OCI-LY3 (cell line): ENCODE results near the gene ZSCAN31.

Source experiments
- CTCF ChIP-seq: fragments of 200-600, 300-600 bp; sonication (generic); IDR thresholded peaks from 2 replicates; pipeline ENCODE4 v1.5.1; 2014; ENCODE audit warnings: antibody characterized with exemption, low read length, low read depth
- EZH2phosphoT487 ChIP-seq: fragments of 200-600 bp; shearing (Covaris generic); IDR thresholded peaks from 2 replicates; pipeline ENCODE4 v1.6.1; 2018; ENCODE audit warnings: antibody characterized with exemption, mixed run types, low read depth

GRCh38 chr6:28277746-28278145 lies 58.2 kb downstream of the ZSCAN31 start:
- no peak for TF ChIP-seq CTCF
- no peak for TF ChIP-seq EZH2phosphoT487
